MCF 10A (cell line): ENCODE results near the gene D2HGDH. TPM values are rescaled to one million over a fixed set of nuclear protein-coding genes. Genes with fewer than 3 reads are reported as not detected.

Experiments
- BruUV-seq: library from RNA; stranded (reverse); fragments of 400-500 nt; replicated peaks from 2 replicates; lab custom pipeline; 2021; lab: Mats Ljungman, UMichigan
- CTCF ChIA-PET: fragments of 300-600 bp; sonication (Branson Sonifier 250); formaldehyde crosslinking; extraction: SDS; loops from one replicate; lab custom pipeline; 2021; ENCODE audit warnings: antibody characterized with exemption, inconsistent platforms; lab: Yijun Ruan, JAX
- POLR2A ChIA-PET: fragments of 300-600, 350-650 bp; sonication (Branson Sonifier 250); formaldehyde crosslinking; extraction: SDS; loops from one replicate; lab custom pipeline; 2020; ENCODE audit warnings: antibody characterized with exemption, inconsistent platforms; lab: Yijun Ruan, JAX
- DNase-seq: peaks from one replicate; pipeline ENCODE4 v3.0.0-alpha.2; 2018; ENCODE audit not compliant: unreplicated experiment
- H3K27ac Mint-ChIP-seq: one replicate; pipeline ENCODE4 v1.8.0; 2022; ENCODE audit warnings: mild to moderate bottlenecking, low read depth, mixed read lengths; ENCODE audit not compliant: unreplicated experiment
- H3K27me3 Mint-ChIP-seq: one replicate; pipeline ENCODE4 v1.8.0; 2022; ENCODE audit warnings: mixed read lengths; ENCODE audit not compliant: insufficient read depth, unreplicated experiment
- H3K36me3 Mint-ChIP-seq: one replicate; pipeline ENCODE4 v1.8.0; 2022; ENCODE audit warnings: mild to moderate bottlenecking, moderate library complexity, mixed read lengths; ENCODE audit not compliant: insufficient read depth, unreplicated experiment
- H3K4me1 Mint-ChIP-seq: one replicate; pipeline ENCODE4 v1.8.0; 2022; ENCODE audit warnings: mixed read lengths; ENCODE audit not compliant: insufficient read depth, unreplicated experiment
- H3K4me3 Mint-ChIP-seq: one replicate; pipeline ENCODE4 v1.8.0; 2022; ENCODE audit warnings: mild to moderate bottlenecking, moderate library complexity, mixed read lengths; ENCODE audit not compliant: unreplicated experiment
- H3K9me3 Mint-ChIP-seq: one replicate; pipeline ENCODE4 v1.8.0; 2022; ENCODE audit warnings: mixed read lengths; ENCODE audit not compliant: unreplicated experiment
- CTCF ChIP-seq: fragments of 200-600 bp; IDR thresholded peaks from one replicate; pipeline ENCODE4 v1.8.0; 2022; ENCODE audit warnings: antibody characterized with exemption, mild to moderate bottlenecking; ENCODE audit not compliant: unreplicated experiment
- intact Hi-C: fragments of 100-400 bp; cut with micrococcal nuclease; formaldehyde crosslinking; loops from 2 replicates; pipeline ENCODE4 v1.14.1; 2022
- total RNA-seq: library from RNA; stranded (reverse); gene quantifications from 2 replicates; pipeline ENCODE4 v1.2.3, GENCODE V29; 2022

The D2HGDH gene
- total RNA-seq, 1 experiment from 2014 or later, result 41.5 TPM

DNA sequence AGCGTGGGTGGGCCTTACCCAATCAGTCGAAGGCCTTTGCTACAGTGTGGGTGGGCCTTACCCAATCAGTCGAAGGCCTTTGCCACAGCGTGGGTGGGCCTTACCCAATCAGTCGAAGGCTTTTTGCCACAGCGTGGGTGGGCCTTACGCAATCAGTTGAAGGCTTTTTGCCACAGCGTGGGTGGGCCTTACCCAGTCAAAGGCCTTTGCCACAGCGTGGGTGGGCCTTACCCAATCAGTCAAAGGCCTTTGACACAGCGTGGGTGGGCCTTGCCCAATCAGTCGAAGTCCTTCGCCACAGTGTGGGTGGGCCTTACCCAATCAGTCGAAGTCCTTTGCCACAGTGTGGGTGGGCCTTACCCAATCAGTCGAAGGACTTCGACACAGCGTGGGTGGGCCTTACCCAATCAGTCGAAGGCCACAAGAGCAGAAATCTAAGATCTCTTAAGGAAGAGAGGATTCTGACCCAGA lies 25.9 kb downstream of the D2HGDH start:
- intact Hi-C loops, result no loop called here
- H3K4me3 Mint-ChIP-seq, result no peak overlapping the region
- H3K36me3 Mint-ChIP-seq, result peaks cover 54% of the 10 kb centered on the region
- TF ChIP-seq CTCF, result no peak
- DNase-seq, result no peak
- no peaks in the 10 kb centered on the region for H3K4me1 Mint-ChIP-seq
- BruUV-seq, result no TSS peak
- no peaks in the 10 kb centered on the region for H3K27me3 Mint-ChIP-seq
- no peak overlapping the region for H3K27ac Mint-ChIP-seq
- ChIA-PET CTCF (interaction anchor here (0.7 kb wide), 1 partner anchor 58 kb away, joined by 3 read pairs; no protein-coding TSS in a partner anchor), POLR2A (no interaction called here)
- no peaks in the 10 kb centered on the region for H3K9me3 Mint-ChIP-seq

- intact Hi-C loops, result no loop called here
- no TSS peak for BruUV-seq
- DNase-seq, result no peak
These were observed 28.0 kb downstream of the D2HGDH start for GRCh38 chr2:241762321-241762932.

GRCh38 chr2:241762933-241763369 lies 28.5 kb downstream of the D2HGDH start:
- peaks cover 34% of the 10 kb centered on the region for H3K36me3 Mint-ChIP-seq
- ChIA-PET CTCF (interaction anchor here (0.5 kb wide), 1 partner anchor 19 kb away, joined by 3 read pairs; no protein-coding TSS in a partner anchor), POLR2A (no interaction called here)
- no peaks in the 10 kb centered on the region for H3K9me3 Mint-ChIP-seq
- H3K4me3 Mint-ChIP-seq, result no peak overlapping the region
- no peaks in the 10 kb centered on the region for H3K4me1 Mint-ChIP-seq
- H3K27me3 Mint-ChIP-seq, result no peaks in the 10 kb centered on the region
- intact Hi-C loops, result no loop called here
- H3K27ac Mint-ChIP-seq, result no peak overlapping the region
- TF ChIP-seq CTCF, result no peak
- no peak for DNase-seq
- BruUV-seq, result no TSS peak

More at GRCh38 chr2:241762321-241762932, 28.0 kb downstream of the D2HGDH start:
- Mint-ChIP-seq H3K4me1 (no peaks in the 10 kb centered on the region), H3K36me3 (peaks cover 39% of the 10 kb centered on the region), H3K27ac (no peak overlapping the region), H3K27me3 (no peaks in the 10 kb centered on the region), H3K9me3 (no peaks in the 10 kb centered on the region), H3K4me3 (no peak overlapping the region)
- ChIA-PET CTCF (interaction anchor here (0.6 kb wide), 1 partner anchor 25 kb away, joined by 3 read pairs; no protein-coding TSS in a partner anchor), POLR2A (interaction anchor here (0.6 kb wide), 1 partner anchor 25 kb away, joined by 5 read pairs; no protein-coding TSS in a partner anchor)
- no peak for TF ChIP-seq CTCF

- no peak for DNase-seq
- no peak for TF ChIP-seq CTCF
- no peaks in the 10 kb centered on the region for H3K27me3 Mint-ChIP-seq
- ChIA-PET POLR2A (no interaction called here), CTCF (interaction anchor here (0.5 kb wide), 1 partner anchor 20 kb away, joined by 3 read pairs; no protein-coding TSS in a partner anchor)
- H3K27ac Mint-ChIP-seq, result no peak overlapping the region
- intact Hi-C loops, result no loop called here
- no peak overlapping the region for H3K4me3 Mint-ChIP-seq
- H3K36me3 Mint-ChIP-seq, result peaks cover 31% of the 10 kb centered on the region
- H3K9me3 Mint-ChIP-seq, result no peaks in the 10 kb centered on the region
- H3K4me1 Mint-ChIP-seq, result no peaks in the 10 kb centered on the region
- no TSS peak for BruUV-seq
These were observed 29.3 kb downstream of the D2HGDH start for GRCh38 chr2:241763551-241764274.
